Tibial artery (tissue), 4 donors: ENCODE measurements around the gene MTCH2.

Source experiments
- DNase-seq, 2 donors: peaks; one replicate each; pipeline ENCODE4 v3.0.0-alpha.2; 2019
- H3K27ac ChIP-seq, 2 donors: fragments of 200-600 bp; sonication (generic) in 1 of 2; 1 replicate in 1 of 2; 2 replicates in 1 of 2; pipeline ENCODE4 v1.5.1; 2018 to 2019; ENCODE audit warnings: mild to moderate bottlenecking in 1 of 2
- H3K27me3 ChIP-seq, 2 donors: fragments of 200-600 bp; sonication (generic) in 1 of 2; one replicate each; pipeline versions ENCODE4 v1.5.1 to v1.6.0; 2016 to 2019
- H3K36me3 ChIP-seq, 3 donors: fragments of 200-600 bp; sonication (generic) in 2 of 3; one replicate each; pipeline ENCODE4 v1.5.1; 2016 to 2019; ENCODE audit warnings: mild to moderate bottlenecking in 2 of 3
- H3K4me1 ChIP-seq, 4 donors: fragments of 200-600 bp; sonication (generic) in 2 of 4; 1 replicate in 3 of 4; 2 replicates in 1 of 4; pipeline ENCODE4 v1.5.1; 2016 to 2019
- H3K4me3 ChIP-seq, 2 donors: fragments of 200-600 bp; sonication (generic) in 1 of 2; 1 replicate in 1 of 2; 2 replicates in 1 of 2; pipeline ENCODE4 v1.5.1; 2018 to 2019; ENCODE audit warnings: mild to moderate bottlenecking in 2 of 2
- H3K9me3 ChIP-seq, 3 donors: fragments of 200-600 bp; sonication (generic) in 1 of 3; one replicate each; pipeline ENCODE4 v1.5.1; 2016 to 2019
- intact Hi-C: fragments of 100-400 bp; cut with DNase I; formaldehyde crosslinking; loops from one replicate; pipeline ENCODE4 v1.15.0; 2023; ENCODE audit warnings: low total_unique reads
- TF ChIP-seq, protein P1 (sequence below), 2 experiments: fragments of 200-600 bp in 1 of 2; fragments of 450-650 bp in 1 of 2; IDR thresholded peaks; one replicate each; pipeline ENCODE4 v1.5.1; 2017 to 2019; ENCODE audit warnings: antibody characterized with exemption in 2 of 2, mild to moderate bottlenecking in 1 of 2, moderate library complexity in 1 of 2

Gene MTCH2

DNA sequence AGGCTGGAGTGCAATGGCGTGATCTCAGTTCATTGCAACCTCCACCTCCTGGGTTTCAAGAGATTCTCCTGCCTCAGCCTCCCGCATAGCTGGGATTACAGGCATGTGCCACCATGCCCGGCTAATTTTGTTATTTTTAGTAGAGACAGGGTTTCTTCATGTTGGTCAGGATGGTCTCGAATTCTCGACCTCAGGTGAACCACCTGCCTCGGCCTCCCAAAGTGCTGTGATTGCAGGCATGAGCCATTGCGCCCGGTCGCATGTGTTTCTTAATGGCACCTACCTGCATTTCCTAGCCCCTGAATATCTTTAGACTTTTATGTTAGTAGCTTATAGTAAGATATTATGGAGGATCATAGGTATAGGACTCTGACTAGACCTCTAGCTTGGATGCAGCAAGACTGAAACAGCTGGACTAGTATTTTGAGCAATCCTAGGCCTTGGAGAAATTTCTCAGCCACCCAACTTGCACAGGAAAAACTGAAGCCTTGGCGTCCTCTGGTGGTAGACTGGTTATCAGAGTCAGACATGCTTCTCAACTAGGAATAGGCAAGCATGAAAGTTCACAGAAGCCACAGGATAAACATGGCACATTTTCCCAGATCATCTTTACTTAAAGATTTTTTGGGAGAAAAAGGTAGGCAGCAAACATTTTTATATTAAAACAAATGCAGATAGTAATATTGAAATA, 25.5 kb downstream of the MTCH2 start:
- DNase-seq, result peak in 1 of 2 donors; percentile 64
- TF ChIP-seq, protein P1, sequence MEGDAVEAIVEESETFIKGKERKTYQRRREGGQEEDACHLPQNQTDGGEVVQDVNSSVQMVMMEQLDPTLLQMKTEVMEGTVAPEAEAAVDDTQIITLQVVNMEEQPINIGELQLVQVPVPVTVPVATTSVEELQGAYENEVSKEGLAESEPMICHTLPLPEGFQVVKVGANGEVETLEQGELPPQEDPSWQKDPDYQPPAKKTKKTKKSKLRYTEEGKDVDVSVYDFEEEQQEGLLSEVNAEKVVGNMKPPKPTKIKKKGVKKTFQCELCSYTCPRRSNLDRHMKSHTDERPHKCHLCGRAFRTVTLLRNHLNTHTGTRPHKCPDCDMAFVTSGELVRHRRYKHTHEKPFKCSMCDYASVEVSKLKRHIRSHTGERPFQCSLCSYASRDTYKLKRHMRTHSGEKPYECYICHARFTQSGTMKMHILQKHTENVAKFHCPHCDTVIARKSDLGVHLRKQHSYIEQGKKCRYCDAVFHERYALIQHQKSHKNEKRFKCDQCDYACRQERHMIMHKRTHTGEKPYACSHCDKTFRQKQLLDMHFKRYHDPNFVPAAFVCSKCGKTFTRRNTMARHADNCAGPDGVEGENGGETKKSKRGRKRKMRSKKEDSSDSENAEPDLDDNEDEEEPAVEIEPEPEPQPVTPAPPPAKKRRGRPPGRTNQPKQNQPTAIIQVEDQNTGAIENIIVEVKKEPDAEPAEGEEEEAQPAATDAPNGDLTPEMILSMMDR (IDR thresholded peaks at IDR 0.05), result peak; percentile 47 to 48
- intact Hi-C loops, result no loop called here
- Histone ChIP-seq H3K4me3 (no peak overlapping the region), H3K36me3 (peaks cover 30 to 61% (median 42%) of the 10 kb centered on the region in 3 donors), H3K4me1 (no peaks in the 10 kb centered on the region), H3K9me3 (no peaks in the 10 kb centered on the region), H3K27me3 (no peaks in the 10 kb centered on the region), H3K27ac (no peak overlapping the region)

DNA sequence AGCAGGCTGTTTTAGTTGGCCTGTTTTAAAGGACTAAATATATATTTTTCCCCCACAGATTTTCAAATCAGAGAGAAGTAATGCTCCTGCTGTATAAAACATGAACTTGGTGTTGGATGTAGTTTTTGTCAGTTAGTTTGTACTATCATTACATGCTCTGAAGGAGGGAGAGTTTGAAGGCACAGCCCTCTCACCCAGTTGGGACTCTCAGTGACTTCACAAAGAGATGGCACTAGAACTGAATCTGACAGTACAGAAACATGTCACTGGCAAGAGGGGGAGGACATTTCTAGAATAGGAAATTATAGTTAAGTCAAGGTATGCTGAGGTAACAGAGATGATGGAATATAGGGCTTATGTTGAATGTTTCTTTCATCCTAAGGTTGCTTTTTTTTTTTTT, 27.1 kb downstream of the MTCH2 start:
- Histone ChIP-seq H3K9me3 (no peaks in the 10 kb centered on the region), H3K36me3 (peaks cover 15 to 58% (median 28%) of the 10 kb centered on the region in 3 donors), H3K27ac (no peak overlapping the region), H3K4me1 (no peaks in the 10 kb centered on the region), H3K27me3 (no peaks in the 10 kb centered on the region), H3K4me3 (no peak overlapping the region)
- TF ChIP-seq, protein P1 (IDR thresholded peaks at IDR 0.05), result no peak
- DNase-seq, result no peak
- intact Hi-C loops, result no loop called here

DNA sequence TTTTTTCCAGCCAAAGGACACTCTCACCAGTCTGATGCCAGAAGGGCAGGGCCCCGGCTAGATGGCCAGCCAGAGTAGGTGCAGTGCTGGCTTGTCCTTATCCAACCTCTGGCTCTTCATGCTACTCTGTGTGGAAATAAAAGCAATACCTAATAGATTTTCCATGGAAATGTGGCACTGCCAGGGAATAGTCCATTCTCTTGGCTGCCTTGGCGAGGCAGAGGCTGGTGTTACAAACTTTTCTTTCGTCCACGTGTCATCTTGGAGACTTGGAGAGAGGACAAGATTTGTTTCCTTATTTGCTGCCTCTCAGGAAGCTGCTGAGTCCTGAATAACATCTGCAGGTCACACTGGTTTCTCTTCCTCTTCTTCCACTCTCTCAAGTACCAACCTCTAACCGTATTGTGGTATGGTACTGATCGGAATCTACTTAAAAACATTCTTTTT, 31.0 kb downstream of the MTCH2 start:
- intact Hi-C loops, result no loop called here

GRCh38 chr11:47609675-47610074, 32.7 kb downstream of the MTCH2 start:
- DNase-seq, result peak in 1 of 2 donors; percentile 29
- intact Hi-C loops, result no loop called here
- no peak overlapping the region for H3K27ac ChIP-seq

More for the DNA sequence above, 31.0 kb downstream of the MTCH2 start:
- Histone ChIP-seq H3K27me3 (no peaks in the 10 kb centered on the region), H3K27ac (no peak overlapping the region), H3K36me3 (peaks cover 0 to 29% (median 0%) of the 10 kb centered on the region in 3 donors), H3K4me1 (peaks cover 0 to 21% (median 3%) of the 10 kb centered on the region in 4 donors), H3K4me3 (no peak overlapping the region), H3K9me3 (no peaks in the 10 kb centered on the region)
- TF ChIP-seq, protein P1 (IDR thresholded peaks at IDR 0.05), result no peak
- DNase-seq, result peak in 1 of 2 donors; percentile 48

DNA sequence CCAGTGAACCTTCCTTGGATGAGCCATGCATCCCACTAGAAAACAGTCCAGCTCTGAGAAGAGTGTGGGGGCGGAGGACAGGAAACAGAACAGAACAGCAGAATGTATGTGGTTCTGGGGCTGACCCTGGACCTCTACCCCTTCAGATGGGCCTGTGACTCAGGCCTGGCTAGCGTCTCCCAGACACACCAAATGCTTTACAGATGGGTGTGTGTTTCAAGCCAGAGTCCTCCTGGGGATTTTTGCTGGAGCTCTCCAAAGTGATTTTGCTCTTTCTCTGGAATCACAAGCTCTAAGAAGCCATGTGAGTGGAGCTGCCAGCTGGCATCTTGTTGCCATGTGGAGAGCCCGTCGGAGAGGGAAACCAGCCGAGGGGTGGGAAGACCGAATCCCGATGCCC, 35.0 kb downstream of the MTCH2 start:
- TF ChIP-seq, protein P1 (IDR thresholded peaks at IDR 0.05), result no peak
- H3K27ac ChIP-seq, result peak overlapping the region in 1 of 2 donors; percentile 7
- no peak overlapping the region for H3K4me3 ChIP-seq
- intact Hi-C loops, result no loop called here
- H3K36me3 ChIP-seq, result peaks cover 0 to 19% (median 0%) of the 10 kb centered on the region in 3 donors
- no peaks in the 10 kb centered on the region for H3K27me3 ChIP-seq
- H3K9me3 ChIP-seq, result no peaks in the 10 kb centered on the region
- peak; percentile 74 to 76 for DNase-seq
- peaks cover 0 to 23% (median 3%) of the 10 kb centered on the region in 4 donors for H3K4me1 ChIP-seq

More at GRCh38 chr11:47609675-47610074, 32.7 kb downstream of the MTCH2 start:
- Histone ChIP-seq H3K9me3 (no peaks in the 10 kb centered on the region), H3K4me1 (peaks cover 0 to 23% (median 3%) of the 10 kb centered on the region in 4 donors), H3K4me3 (no peak overlapping the region), H3K36me3 (peaks cover 0 to 19% (median 0%) of the 10 kb centered on the region in 3 donors), H3K27me3 (no peaks in the 10 kb centered on the region)
- TF ChIP-seq, protein P1 (IDR thresholded peaks at IDR 0.05), result no peak
